Activated CD4-positive, CD25-positive, alpha-beta regulatory T cell treated with anti-CD3 and anti-CD28 coated beads, Interleukin-2, amount 50 U/mL, for 24 hours (primary cell): ENCODE results near the gene KLF16.
A peak's percentile ranks its signal among the peaks of the same experiment; 100 is the strongest.
"Not testable (repeated sequence)": the region's sequence is repeated elsewhere in the genome, so short reads cannot be mapped to it uniquely, and the experiment has no call there.

ENCODE experiments used
- ATAC-seq, 2 donors: fragments of 150-1000 bp; cut with Tn5 transposase; one replicate each; pipeline ENCODE4 v1.10.0; 2021; ENCODE audit warnings: mild to moderate bottlenecking in 1 of 2, moderate library complexity in 1 of 2

Gene KLF16

DNA sequence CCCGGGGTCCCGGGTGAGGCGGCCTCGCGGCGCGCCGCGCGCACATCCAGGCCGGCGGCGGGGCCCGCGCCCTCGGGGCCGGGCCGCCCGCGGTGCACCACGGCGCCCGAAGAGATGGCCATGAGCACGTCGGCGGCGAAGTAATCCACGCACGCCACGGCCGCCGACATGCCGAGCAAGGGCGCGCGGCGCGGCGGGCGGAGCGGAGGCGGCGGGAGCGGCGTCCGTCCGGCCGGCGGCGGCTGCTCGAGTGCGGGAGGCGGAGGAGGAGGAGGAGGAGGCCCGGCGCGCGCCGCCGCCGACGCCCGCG, at the start of gene KLF16:
TSS of gene KLF16 (minus strand) at position 252 of the 310 bp plus-strand sequence. CDS start at position 170, 82 bp downstream.
- peak; percentile 0 for ATAC-seq

- no peak for ATAC-seq
Measured at GRCh38 chr19:1912760-1913505, 49.6 kb upstream of the KLF16 start.

DNA sequence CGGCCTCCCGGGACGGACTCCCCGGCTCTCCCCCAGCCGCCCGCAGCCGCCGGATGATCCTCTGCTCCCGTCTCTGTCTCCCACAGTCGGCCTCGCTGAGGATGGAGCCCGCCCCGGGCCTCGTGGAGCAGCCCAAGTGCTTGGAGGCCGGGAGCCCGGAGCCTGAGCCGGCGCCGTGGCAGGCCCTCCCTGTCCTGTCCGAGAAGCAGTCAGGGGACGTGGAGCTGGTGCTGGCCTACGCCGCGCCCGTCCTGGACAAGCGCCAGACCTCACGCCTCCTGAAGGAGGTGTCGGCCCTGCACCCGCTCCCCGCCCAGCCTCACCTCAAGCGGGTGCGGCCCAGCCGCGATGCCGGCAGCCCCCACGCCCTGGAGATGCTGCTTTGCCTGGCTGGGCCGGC, 48.6 kb upstream of the KLF16 start:
- ATAC-seq, result no peak

GRCh38 chr19:1911098-1911497, 47.7 kb upstream of the KLF16 start:
- ATAC-seq, result no peak

GRCh38 chr19:1910177-1910576, 46.8 kb upstream of the KLF16 start:
- no peak for ATAC-seq

DNA sequence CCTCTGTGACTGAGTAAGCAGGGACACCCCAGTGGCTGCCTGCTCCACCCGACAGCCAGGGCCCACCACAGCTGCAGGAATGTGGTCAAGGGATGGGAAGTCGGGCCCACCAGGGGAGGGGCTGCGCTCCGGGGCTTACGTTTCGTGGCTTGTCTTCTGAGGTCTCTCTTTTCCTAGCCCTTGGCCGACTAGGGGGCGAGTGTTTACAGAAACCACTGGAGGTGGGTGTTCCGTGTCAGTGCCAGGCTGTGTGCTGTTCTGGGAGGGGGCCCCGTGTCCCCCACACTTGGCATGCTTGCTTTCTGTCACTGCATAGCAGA, 46.3 kb upstream of the KLF16 start:
- ATAC-seq, result no peak

- no peak for ATAC-seq
Measured at GRCh38 chr19:1908364-1908678, 44.9 kb upstream of the KLF16 start.

DNA sequence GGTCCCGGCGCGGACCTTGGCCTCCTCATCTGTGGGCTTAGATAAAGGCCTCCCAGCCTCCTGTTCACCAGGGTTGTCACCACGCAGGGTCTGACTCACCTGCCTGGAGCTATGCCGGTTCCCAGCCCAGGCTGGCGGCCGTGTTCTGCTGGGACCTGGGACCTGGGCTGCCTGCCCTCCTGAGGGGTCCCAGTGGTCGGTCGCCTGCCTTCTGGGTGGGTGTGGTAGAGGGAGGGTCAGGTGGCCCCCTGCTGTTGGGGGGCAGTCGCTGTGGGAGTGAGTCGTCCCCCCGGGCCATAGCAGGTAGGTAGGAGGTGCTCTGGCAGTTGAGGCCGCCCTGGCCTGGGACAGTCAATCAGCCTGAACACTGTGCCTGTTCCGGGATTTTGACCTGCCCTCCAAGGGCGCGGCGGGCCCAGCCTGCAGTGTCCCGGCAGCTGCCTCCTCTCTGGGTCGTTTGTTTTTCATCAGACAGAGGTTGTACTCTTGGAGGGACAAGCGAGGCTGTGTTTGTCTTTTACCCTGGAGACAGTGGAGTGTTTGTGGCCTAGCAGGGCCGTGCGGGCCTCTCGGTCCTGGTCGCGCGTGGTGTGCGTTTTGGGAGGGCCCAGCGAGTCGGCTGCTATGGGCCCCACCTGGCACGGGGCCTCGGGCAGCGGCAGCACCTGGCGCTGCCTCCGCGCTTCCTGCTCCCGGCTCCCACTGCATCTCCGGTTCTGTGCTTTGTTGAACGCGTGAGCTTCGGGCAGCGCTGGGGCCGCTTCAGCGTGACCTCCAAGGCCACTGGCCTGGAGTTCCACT, 44.4 kb upstream of the KLF16 start:
- no peak for ATAC-seq

- ATAC-seq, result no peak
Measured at GRCh38 chr19:1906985-1907562, 43.7 kb upstream of the KLF16 start.

GRCh38 chr19:1905863-1906375, 42.5 kb upstream of the KLF16 start:
- no peak for ATAC-seq

DNA sequence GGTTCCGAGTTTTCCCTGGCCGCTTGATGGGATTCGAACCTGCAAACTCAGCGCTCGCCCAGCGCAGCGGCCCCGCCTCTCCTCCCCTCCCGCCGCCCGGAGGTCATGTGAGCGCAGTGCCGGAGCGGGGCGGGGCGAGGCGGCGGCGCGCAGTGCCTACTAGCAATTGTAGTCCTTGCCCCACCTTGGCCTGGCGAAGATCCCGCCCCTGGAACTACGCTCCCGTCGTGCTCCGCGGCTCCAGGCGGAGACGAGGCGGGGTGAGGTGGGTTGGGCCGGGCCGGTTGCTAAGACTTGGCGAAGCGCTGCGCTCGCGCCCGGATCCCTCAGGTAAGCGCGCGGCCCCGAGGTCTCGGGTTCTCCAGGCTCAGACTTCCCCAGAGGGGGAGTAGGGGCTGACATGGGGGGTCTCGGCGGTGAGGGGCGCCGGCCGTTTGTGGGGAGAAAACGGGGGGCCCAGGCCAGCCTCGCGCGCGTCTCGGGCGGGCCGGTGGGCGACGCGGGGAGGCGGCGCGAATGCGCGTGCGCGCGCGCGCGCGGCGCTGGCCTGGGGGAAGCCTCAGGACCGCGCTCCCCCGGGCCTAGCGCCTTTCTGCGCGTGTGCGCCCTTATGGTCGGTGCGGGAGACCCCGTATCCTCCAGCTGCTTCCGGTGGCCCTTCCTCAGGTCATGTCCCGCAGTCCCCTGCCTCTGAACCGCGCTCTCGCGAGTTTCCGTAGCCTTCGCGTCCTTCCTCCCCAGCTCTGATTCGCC, 41.9 kb upstream of the KLF16 start, which contains the start of the genes ADAT3 and SCAMP4:
TSS of gene ADAT3 (plus strand) at position 290 of the 753 bp plus-strand sequence. CDS start 6,649 bp downstream, outside the sequence.
TSS of gene SCAMP4 (plus strand) at position 290 of the 753 bp plus-strand sequence. CDS start 9,621 bp downstream, outside the sequence.
- ATAC-seq, result peak; percentile 97 to 98

GRCh38 chr19:1904860-1905109, 41.4 kb upstream of the KLF16 start:
- ATAC-seq, result no peak

DNA sequence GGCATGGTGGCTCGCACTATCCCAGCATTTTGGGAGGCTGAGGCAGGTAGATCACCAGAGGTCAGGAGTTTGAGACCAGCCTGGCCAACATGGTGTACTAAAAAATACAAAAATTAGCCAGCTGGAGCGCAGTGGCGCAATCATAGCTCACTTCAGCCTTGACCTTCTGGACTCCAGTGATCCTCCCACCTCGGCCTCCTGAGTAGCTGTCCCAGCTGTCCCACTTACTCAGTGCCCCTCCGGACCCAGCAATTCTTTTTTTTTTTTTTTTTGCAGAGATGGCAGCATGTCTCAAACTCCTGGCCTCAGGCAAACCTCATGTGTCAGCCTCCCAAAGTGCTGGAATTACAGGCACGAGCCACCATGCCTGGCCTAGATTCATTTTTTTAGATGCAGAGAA, 39.5 kb upstream of the KLF16 start:
- ATAC-seq, result no peak

- no peak for ATAC-seq
Measured at GRCh38 chr19:1901940-1902404, 38.6 kb upstream of the KLF16 start.

DNA sequence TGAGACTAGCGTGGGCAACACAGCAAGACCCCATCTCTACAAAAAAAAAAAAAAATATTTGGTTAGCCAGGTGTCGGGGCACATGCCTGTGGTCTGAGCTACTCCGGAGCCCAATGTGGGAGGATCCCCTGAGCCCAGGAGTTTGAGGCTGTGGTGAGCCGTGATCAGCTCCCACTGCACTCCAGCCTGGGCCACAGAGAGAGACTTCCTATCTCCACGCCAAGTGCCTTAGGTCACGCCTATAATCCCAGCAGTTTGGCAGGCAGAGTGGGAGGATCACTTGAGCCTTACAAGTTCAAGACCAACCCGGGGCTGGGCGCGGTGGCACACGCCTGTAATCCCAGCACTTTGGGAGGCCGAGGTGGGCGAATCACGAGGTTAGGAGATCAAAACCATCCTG, 33.1 kb upstream of the KLF16 start:
- ATAC-seq, result no peak

DNA sequence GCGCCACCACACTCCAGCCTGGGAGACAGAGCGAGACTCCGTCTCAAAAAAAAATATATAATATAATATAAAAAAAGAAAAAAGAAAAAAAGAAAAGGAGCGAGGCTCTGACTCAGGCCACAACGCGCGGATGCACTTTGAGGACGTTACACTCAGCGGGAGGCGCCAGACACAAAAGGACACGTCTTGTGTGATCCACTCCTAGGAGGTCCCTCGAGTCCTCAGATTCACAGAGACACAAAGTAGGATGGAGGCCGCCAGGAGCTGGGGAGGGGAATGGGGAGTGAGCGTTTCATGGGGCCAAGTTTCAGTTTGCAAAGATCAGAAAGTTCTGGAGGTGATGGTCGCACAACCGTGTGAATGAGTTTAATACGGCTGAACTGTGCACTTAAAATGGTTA, 30.4 kb upstream of the KLF16 start:
- ATAC-seq, result no peak

- ATAC-seq, result no peak
Measured at GRCh38 chr19:1889907-1890306, 26.5 kb upstream of the KLF16 start.

DNA sequence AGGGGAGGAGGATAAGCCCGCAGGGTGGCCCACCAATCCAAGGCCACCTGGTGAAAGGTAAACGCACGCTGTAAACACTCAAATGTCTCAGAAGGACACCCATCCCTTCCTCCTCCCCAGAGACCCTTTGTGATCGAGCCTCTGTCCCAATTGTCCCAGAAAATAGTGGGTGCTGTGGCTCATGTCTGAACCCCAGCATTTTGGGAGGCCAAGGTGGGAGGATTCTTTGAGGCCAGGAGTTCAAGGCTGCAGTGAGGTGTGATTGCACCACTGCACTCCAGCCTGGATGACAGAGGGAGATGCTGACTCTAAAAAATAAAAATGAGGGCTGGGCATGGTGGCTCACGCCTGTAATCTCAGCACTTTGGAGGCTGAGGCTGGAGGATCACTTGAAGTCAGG, 25.0 kb upstream of the KLF16 start:
- ATAC-seq, result no peak

DNA sequence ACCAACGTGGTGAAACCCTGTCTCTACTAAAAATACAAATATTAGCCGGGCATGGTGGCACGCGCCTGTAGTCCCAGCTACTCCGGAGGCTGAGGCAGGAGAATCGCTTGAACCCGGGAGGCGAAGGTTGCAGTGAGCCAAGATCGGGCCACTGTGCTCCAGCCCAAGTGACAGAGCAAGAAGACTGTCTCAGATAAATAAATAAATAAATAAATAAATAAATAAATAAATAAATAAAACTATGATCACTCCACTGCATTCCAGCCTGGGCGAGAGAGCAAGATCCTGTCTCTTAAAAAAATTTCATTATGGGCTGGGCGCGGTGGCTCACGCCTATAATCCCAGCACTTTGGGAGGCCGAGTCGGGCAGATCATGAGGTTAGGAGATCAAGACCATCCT, 23.0 kb upstream of the KLF16 start:
- ATAC-seq, result not testable (repeated sequence)

DNA sequence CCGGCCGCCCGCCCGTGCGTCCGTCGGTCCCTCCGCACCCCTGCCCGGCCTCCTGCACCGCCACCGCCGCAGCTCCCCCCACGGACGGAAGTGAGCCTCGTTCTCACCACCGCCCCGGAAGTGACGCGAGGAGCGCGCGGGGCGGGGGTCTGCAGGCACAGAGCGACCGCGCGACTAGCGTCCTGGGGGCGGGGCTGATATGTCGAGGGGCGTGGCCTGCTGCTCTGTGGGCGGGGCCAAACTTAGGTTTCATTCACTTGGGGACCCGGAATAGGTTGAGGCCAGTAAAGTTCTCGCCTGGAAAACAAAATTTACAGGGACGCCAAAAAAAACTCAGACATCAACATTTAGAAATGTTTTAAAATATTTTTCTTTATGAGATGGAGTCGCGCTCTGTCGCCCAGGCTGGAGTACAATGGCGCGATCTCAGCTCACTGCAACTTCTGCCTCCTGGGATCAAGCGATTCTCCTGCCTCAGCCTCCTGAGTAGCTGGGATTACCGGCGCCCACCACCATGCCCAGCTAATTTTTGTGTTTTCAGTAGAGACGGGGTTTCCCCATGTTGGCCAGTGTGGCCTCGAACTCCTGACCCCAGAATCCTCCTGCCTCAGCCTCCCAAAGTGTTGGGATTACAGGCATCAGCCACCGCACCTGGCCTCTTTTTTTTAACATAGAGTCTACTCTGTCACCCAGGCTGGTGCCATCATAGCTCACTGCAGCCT, 22.2 kb upstream of the KLF16 start, which contains the start of gene ABHD17A:
TSS of gene ABHD17A (minus strand) at position 99 of the 722 bp plus-strand sequence. CDS start 3,930 bp downstream, outside the sequence.
- peak; percentile 90 to 91 for ATAC-seq

GRCh38 chr19:1884719-1885334, 21.4 kb upstream of the KLF16 start:
- ATAC-seq, result no peak

DNA sequence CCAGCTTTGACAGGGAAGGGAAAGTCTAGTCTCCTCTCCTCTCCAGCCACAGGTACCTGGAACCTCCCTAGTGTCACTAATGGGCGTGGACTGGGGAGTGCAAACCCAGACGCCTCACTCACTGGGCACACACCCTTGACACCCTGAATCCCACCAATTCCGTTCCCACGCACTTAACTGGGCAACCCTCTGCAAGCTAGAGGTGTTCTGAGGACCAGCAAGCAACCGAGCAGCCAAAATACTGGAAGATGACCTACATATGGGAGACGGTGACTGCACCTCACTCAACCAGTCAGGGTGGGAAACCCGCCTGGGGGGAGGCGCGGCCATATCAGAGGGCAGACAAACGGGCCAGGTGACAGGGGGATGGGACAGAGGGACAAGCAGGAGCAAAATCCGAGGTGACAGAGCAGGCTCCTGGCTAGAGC, 20.9 kb upstream of the KLF16 start:
- peak; percentile 17 to 19 for ATAC-seq
